D721Med (cell line): Measurements from ENCODE around the gene CCDC51.

Experiments used
- DNase-seq: peaks from one replicate; pipeline ENCODE4 v3.0.0; 2011; ENCODE audit warnings: low spot score; ENCODE audit not compliant: insufficient read length
- FAIRE-seq: peaks from 2 replicates; lab custom pipeline; 2011; peaks lifted over from hg19 to GRCh38; lab: Jason Lieb, UNC
- TF ChIP-seq, protein P1 (sequence below): IDR thresholded peaks from 2 replicates; pipeline ENCODE4 v1.5.1; 2012; ENCODE audit warnings: mild to moderate bottlenecking, control low read depth; ENCODE audit not compliant: insufficient read depth; ENCODE audit errors: missing control alignments

The CCDC51 gene

DNA sequence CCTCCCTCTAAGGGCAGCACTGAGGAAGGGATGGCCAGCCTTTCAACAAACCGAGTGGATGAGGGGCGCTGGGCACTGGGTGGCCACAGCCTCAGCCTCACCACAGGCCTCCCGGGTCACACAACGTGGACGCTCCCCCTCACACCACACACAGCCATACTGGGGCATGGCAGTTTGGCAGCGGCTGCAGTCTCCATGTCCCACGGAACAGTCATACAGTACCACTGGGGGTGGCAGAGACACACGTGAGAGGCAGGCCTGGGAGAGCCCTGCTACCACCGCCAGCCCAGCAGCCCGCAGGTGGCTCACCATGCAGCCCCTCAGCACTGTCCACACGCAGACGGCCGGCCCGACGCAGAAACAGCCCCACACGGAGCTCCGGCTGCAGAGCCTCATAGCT, 21.8 kb downstream of the CCDC51 start:
- FAIRE-seq (no peak), DNase-seq (no peak)

DNA sequence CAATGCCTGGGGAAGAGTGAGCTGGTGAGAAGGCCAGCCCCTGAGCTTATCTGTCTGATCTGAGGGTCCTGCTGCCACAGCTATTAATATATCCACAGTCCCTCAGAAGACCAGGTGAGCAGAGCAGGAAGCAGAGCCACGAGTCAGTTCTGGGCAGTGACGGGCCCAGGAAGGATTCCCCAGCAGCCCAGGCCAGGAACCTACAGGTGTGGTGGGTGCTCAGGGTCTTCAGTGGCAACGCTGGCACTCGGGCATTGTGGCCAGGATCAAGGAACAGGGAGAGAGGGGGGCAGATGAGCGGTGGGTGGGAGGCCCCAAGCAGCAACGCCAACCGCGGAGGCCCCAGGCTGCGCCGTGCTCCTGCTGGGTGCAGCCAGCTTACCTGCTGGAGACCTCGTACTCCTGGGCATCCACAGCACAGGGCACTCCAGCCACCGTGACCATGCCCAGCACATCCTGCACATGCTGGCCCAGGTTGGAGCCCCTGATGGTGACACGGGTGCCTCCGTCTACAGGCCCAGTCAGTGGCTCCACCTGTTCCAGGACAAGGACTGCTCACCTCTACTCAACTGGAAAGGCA, 22.3 kb downstream of the CCDC51 start:
- no peak for FAIRE-seq
- no peak for DNase-seq
- TF ChIP-seq, protein P1, sequence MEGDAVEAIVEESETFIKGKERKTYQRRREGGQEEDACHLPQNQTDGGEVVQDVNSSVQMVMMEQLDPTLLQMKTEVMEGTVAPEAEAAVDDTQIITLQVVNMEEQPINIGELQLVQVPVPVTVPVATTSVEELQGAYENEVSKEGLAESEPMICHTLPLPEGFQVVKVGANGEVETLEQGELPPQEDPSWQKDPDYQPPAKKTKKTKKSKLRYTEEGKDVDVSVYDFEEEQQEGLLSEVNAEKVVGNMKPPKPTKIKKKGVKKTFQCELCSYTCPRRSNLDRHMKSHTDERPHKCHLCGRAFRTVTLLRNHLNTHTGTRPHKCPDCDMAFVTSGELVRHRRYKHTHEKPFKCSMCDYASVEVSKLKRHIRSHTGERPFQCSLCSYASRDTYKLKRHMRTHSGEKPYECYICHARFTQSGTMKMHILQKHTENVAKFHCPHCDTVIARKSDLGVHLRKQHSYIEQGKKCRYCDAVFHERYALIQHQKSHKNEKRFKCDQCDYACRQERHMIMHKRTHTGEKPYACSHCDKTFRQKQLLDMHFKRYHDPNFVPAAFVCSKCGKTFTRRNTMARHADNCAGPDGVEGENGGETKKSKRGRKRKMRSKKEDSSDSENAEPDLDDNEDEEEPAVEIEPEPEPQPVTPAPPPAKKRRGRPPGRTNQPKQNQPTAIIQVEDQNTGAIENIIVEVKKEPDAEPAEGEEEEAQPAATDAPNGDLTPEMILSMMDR, result no peak

More for the DNA sequence above, 21.8 kb downstream of the CCDC51 start:
- TF ChIP-seq, protein P1, result no peak

DNA sequence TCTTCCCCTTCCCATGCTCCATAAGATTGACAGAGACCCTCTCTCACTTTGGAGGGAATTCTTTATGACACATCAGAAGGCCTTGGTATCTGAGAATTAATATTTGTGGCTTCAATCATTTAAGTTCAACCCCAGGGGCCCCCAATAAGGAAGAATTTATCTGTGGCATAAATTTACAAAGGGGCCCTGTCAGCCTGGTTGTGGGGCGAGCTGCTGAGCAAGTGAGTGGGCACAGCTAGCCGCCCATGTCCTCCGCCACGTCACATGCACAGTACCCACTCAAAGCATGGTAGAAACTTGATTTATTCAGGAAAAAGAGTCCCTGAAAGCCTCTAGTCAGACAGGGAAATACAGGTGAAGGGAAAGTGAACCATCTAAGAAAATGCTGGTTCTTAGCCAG, 23.4 kb downstream of the CCDC51 start:
- FAIRE-seq (no peak), DNase-seq (no peak)
- TF ChIP-seq, protein P1, result no peak

DNA sequence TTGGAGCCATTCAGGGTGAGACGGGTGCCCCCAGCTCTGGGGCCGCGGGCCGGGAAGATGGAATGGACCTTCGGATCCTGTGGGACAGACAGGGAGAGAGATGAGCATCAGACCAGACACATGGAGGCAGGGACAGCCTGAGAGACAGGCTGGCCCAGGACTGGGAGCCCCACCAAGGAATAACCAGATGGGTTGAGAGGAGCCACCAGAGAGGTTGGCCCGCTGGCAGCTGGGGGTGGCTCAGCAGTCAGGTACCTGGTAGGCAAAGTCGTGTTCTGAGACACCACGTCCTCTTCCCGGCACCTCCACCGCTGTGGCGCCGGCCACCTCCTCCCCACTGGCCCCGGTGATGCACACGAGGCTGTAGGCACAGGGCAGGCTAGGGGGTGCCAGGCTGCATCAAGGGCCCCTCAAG, 23.8 kb downstream of the CCDC51 start:
- FAIRE-seq, result no peak
- TF ChIP-seq, protein P1, result no peak
- DNase-seq, result no peak

DNA sequence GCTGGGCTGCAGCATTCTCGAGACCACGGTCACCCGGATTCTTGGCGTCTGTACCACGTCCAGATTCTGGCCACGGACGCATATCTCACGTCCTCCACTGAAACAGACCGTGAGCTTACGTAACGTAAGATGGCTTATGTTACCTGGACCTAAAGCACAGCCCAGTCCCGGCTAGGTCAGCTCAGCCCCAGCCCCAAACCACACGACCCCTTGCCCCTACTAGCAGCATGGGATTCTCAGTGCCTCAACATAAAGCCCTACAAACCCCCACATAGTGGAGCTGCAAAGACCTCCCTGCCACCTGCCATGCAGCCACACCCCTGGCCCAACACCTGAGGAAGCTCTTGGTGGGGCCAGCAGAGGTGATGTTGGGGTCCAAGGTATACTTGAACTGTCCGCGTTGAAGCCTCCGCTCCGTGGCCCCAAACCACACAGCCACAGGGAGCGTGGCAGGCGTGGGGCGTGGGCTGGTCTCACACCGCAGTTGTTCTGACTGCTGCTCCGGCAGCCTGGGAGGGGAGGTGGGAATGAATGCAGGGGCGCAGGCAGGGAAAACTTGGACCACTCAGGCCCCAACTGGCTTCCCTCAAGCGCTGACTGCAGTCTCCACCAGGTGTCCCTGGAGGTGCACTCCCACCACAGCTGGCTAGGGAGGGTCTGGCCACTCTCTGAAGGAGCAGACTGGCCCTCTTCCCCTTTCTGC, 24.5 kb downstream of the CCDC51 start:
- DNase-seq (no peak), FAIRE-seq (no peak)
- TF ChIP-seq, protein P1, result no peak

DNA sequence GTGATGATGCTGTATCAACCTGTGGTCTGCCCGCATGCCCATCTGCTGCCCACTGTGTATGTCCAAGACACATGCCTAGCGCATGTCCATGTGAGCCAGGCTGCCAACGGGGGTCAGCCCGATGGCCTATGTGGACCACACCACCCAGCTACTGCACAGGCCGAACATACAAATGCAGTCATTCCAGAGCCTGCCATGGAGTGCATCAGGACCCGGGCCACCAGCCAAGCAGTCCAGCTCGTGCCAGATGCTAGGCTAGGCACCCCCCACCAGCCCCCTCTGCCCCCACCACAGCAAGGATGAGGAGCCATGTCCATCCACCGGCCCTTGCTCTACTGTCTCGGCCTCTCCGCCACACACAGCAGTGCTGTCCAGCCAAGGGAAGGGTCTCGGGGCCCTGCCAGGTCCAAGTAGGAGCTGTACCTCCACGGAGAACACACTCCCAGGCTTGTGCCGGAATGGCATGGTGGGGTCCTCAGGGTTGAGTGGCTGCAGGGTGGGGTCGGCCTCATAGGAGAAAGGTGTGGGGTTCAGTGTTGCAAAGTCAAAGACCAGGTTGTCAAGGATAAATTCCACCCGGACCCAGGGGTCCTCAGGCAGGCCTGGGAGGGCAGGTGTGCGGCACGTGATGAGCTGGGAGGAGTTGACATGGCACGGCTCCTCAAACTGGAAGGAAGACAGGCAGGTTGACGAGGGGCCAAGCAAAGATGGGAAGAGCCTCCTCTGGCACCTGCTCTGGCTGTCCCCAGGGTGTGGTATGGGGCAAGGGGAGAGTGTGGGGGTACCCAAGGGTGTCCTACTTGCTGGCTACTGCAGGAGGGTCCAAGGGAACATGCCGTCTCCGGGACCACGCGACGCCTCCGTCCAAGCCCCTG, 25.3 kb downstream of the CCDC51 start:
- FAIRE-seq (no peak), DNase-seq (no peak)
- TF ChIP-seq, protein P1, result no peak
